Osteocyte (in vitro differentiated cells): Measurements from ENCODE around the gene TRERF1. TPM values are rescaled to one million over a fixed set of nuclear protein-coding genes. Genes with fewer than 3 reads are reported as not detected.

ENCODE experiments used
- DNase-seq: peaks from one replicate; pipeline ENCODE4 v3.0.0; 2021; ENCODE audit warnings: mixed read lengths; ENCODE audit not compliant: unreplicated experiment; ENCODE audit errors: extremely low spot score
- H3K27ac Mint-ChIP-seq: one replicate; pipeline ENCODE4 v1.8.0; 2021; ENCODE audit warnings: mild to moderate bottlenecking, mixed read lengths; ENCODE audit not compliant: unreplicated experiment
- H3K27me3 Mint-ChIP-seq: one replicate; pipeline ENCODE4 v1.8.0; 2021; ENCODE audit warnings: mixed read lengths; ENCODE audit not compliant: unreplicated experiment
- H3K36me3 Mint-ChIP-seq: one replicate; pipeline ENCODE4 v1.8.0; 2021; ENCODE audit warnings: mixed read lengths; ENCODE audit not compliant: unreplicated experiment
- H3K4me1 Mint-ChIP-seq: one replicate; pipeline ENCODE4 v1.8.0; 2021; ENCODE audit warnings: mixed read lengths; ENCODE audit not compliant: unreplicated experiment
- H3K4me3 Mint-ChIP-seq: one replicate; pipeline ENCODE4 v1.8.0; 2021; ENCODE audit warnings: mild to moderate bottlenecking, moderate library complexity, mixed read lengths; ENCODE audit not compliant: unreplicated experiment
- H3K9me3 Mint-ChIP-seq: one replicate; pipeline ENCODE4 v1.8.0; 2021; ENCODE audit warnings: mixed read lengths; ENCODE audit not compliant: unreplicated experiment
- CTCF ChIP-seq: fragments of 200-600 bp; sonication (generic); IDR thresholded peaks from 2 replicates; pipeline ENCODE4 v1.5.0; 2021; ENCODE audit warnings: antibody characterized with exemption, mild to moderate bottlenecking, moderate library complexity
- total RNA-seq: library from RNA; stranded (reverse); gene quantifications from 2 replicates; pipeline ENCODE4 v1.2.1, GENCODE V29; 2021

TRERF1 gene
- total RNA-seq, 1 donor from 2014 or later, result 6.4 TPM

GRCh38 chr6:42250274-42250931, 201.3 kb downstream of the TRERF1 start:
- no peak for DNase-seq
- H3K4me3 Mint-ChIP-seq, result no peak overlapping the region
- H3K9me3 Mint-ChIP-seq, result no peaks in the 10 kb centered on the region
- H3K4me1 Mint-ChIP-seq, result peaks cover 15% of the 10 kb centered on the region
- no peak overlapping the region for H3K27ac Mint-ChIP-seq
- no peaks in the 10 kb centered on the region for H3K27me3 Mint-ChIP-seq
- no peak for TF ChIP-seq CTCF
- H3K36me3 Mint-ChIP-seq, result peaks cover 18% of the 10 kb centered on the region

- H3K27me3 Mint-ChIP-seq, result no peaks in the 10 kb centered on the region
- H3K27ac Mint-ChIP-seq, result no peak overlapping the region
- H3K4me3 Mint-ChIP-seq, result no peak overlapping the region
- H3K9me3 Mint-ChIP-seq, result no peaks in the 10 kb centered on the region
- TF ChIP-seq CTCF, result no peak
- H3K4me1 Mint-ChIP-seq, result peaks cover 15% of the 10 kb centered on the region
- H3K36me3 Mint-ChIP-seq, result peaks cover 15% of the 10 kb centered on the region
- no peak for DNase-seq
Measured at GRCh38 chr6:42249279-42249678, 202.4 kb downstream of the TRERF1 start.

GRCh38 chr6:42243046-42243445, 208.7 kb downstream of the TRERF1 start:
- peaks cover 5% of the 10 kb centered on the region for H3K4me1 Mint-ChIP-seq
- H3K27ac Mint-ChIP-seq, result no peak overlapping the region
- DNase-seq, result no peak
- peaks cover 17% of the 10 kb centered on the region for H3K36me3 Mint-ChIP-seq
- H3K4me3 Mint-ChIP-seq, result no peak overlapping the region
- no peaks in the 10 kb centered on the region for H3K27me3 Mint-ChIP-seq
- no peak for TF ChIP-seq CTCF
- H3K9me3 Mint-ChIP-seq, result no peaks in the 10 kb centered on the region

GRCh38 chr6:42241915-42242314, 209.8 kb downstream of the TRERF1 start:
- no peak for TF ChIP-seq CTCF
- no peaks in the 10 kb centered on the region for H3K9me3 Mint-ChIP-seq
- no peak overlapping the region for H3K27ac Mint-ChIP-seq
- no peak overlapping the region for H3K4me3 Mint-ChIP-seq
- H3K27me3 Mint-ChIP-seq, result no peaks in the 10 kb centered on the region
- DNase-seq, result no peak
- H3K4me1 Mint-ChIP-seq, result peaks cover 5% of the 10 kb centered on the region
- H3K36me3 Mint-ChIP-seq, result peaks cover 17% of the 10 kb centered on the region

GRCh38 chr6:42239736-42240375, 211.9 kb downstream of the TRERF1 start:
- H3K27ac Mint-ChIP-seq, result no peak overlapping the region
- peaks cover 20% of the 10 kb centered on the region for H3K36me3 Mint-ChIP-seq
- H3K4me1 Mint-ChIP-seq, result peaks cover 5% of the 10 kb centered on the region
- no peak for TF ChIP-seq CTCF
- H3K4me3 Mint-ChIP-seq, result no peak overlapping the region
- no peak for DNase-seq
- no peaks in the 10 kb centered on the region for H3K27me3 Mint-ChIP-seq
- no peaks in the 10 kb centered on the region for H3K9me3 Mint-ChIP-seq
